GM19239 (cell line): Measurements from ENCODE around the gene LIMK2.

Experiments
- DNase-seq: peaks from one replicate; pipeline ENCODE4 v3.0.0; 2011; ENCODE audit warnings: low spot score; ENCODE audit not compliant: insufficient read length
- FAIRE-seq: peaks from 2 replicates; lab custom pipeline; 2011; peaks lifted over from hg19 to GRCh38; lab: Jason Lieb, UNC

Gene LIMK2

DNA sequence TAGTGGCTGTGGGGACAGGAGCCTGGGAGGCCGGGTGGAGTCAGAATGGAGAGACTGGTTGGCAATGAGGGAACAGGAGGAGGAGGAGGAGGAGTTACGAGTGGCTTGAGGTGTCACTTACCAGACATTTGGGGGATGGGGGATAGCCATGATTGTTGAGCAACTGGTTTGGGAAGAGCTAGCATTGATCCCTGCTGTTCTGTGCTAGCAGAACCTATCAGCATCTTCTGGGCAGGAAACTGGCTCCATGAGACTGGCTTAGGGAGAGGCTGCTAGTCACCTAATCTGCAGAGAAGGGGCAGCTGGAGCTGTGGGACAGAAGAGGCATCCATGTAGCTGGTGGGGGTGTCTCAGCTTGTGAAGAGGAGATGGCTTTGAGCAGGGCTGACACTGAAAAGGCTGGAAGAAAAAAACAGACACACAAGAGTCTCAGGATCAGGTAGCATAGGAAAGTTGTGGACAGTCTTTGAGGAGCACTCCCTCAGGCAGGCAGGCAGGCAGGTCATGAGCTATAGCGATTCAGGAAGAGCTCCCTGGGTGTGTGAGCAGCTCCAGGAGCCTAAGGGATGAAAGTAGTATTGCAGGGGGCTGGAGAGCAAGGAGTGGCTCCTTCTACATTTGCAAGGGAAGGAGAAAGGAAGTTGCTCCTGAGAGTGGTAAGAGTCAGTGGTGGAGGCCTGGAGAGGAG, 57.9 kb downstream of the LIMK2 start:
- DNase-seq, result no peak
- no peak for FAIRE-seq

DNA sequence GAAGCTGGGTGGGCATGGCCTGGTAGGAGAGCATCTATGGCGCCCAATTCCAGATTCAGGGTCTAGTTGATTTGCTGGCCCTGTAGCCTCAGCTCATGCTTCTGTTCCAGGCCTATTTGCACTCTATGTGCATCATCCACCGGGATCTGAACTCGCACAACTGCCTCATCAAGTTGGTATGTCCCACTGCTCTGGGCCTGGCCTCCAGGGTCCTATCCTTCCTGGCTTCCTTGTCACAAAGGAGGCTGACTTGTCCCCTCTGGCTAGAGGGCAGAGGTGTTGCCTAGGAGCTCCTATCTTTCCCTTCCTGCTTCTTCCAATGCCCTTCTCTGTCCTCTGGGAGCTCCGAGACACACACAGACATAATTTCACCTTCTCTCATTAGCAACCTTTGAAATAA, 58.9 kb downstream of the LIMK2 start:
- DNase-seq, result no peak
- FAIRE-seq, result no peak

DNA sequence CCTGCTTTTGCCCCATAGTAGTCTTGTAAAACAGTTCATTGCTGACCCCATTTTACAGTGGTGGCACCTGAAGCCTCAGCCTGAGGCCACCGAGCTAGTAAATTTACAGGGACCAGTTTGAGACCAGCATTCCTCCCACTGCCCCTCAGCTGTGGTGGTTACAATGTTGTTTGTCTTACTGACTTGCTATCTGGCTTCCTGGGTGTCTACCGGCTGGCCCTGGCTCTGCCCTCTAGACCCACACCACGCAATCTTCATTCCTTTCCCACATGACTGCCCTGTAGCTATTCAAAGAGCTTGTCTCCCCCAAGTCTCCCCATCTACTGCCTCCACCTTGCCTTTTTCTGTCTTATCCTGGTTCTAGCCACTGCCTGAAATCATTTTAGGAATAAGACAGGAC, 59.4 kb downstream of the LIMK2 start:
- FAIRE-seq (no peak), DNase-seq (no peak)

- peak; percentile 60 for DNase-seq
- peak; percentile 89 for FAIRE-seq
These were observed 60.7 kb downstream of the LIMK2 start for GRCh38 chr22:31272522-31273446.

DNA sequence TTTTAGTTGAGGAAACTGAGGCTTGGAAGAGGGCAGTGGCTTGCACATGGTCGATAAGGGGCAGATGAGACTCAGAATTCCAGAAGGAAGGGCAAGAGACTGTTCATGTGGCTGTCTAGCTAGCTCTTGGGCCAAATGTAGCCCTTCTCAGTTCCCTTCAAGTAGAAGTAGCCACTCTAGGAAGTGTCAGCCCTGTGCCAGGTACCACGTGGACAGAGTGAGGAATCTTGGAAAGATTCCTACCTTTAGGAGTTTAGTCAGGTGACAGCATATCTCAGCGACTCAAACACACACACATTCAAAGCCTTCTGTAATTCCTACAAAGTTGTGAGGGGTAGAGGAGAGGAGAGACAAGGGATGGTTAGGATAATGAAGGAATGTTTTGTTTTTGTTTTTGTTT, 61.9 kb downstream of the LIMK2 start:
- no peak for FAIRE-seq
- no peak for DNase-seq

GRCh38 chr22:31275018-31275417, 62.9 kb downstream of the LIMK2 start:
- FAIRE-seq (no peak), DNase-seq (no peak)

DNA sequence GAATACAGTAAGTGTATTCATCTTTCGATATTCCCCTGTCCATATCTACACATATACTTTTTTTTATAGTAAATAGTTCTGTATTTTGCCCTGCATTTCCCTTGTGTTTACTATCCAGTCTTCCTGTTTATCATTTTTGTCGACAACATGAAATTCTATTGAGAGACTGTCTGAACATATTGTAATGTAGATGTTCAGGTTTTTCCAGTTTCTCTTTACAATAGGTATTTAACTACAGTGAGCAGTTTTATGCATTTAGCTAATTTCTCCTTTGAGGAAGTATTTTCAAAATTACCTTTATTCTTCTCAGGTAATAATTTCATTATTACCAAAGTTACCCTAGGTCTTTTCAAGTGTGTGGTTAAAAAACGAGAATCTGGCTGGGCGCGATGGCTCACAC, 63.5 kb downstream of the LIMK2 start:
- FAIRE-seq (no peak), DNase-seq (no peak)

- DNase-seq, result no peak
- FAIRE-seq, result no peak
These were observed 64.5 kb downstream of the LIMK2 start for GRCh38 chr22:31276426-31277167.

DNA sequence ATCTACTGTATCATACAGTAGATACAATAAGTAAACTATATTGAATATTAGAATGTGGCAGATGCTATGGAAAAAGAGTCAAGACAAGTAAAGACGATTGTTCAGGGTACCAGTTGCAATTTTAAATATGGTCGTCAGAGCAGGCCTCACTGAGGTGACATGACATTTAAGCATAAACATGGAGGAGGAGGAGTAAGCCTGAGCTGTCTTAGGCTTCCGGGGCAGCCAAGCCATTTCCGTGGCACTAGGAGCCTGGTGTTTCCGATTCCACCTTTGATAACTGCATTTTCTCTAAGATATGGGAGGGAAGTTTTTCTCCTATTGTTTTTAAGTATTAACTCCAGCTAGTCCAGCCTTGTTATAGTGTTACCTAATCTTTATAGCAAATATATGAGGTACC, 65.6 kb downstream of the LIMK2 start:
- no peak for FAIRE-seq
- no peak for DNase-seq

DNA sequence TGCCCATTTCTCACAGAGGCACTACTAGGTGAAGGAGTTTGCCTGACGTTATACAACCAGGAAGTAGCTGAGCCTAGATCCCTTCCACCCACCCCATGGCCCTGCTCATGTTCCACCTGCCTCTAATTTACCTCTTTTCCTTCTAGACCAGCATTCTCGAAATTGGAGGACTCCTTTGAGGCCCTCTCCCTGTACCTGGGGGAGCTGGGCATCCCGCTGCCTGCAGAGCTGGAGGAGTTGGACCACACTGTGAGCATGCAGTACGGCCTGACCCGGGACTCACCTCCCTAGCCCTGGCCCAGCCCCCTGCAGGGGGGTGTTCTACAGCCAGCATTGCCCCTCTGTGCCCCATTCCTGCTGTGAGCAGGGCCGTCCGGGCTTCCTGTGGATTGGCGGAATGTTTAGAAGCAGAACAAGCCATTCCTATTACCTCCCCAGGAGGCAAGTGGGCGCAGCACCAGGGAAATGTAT, 66.1 kb downstream of the LIMK2 start:
- no peak for DNase-seq
- no peak for FAIRE-seq

GRCh38 chr22:31278626-31279326, 66.7 kb downstream of the LIMK2 start:
- no peak for DNase-seq
- FAIRE-seq, result no peak

DNA sequence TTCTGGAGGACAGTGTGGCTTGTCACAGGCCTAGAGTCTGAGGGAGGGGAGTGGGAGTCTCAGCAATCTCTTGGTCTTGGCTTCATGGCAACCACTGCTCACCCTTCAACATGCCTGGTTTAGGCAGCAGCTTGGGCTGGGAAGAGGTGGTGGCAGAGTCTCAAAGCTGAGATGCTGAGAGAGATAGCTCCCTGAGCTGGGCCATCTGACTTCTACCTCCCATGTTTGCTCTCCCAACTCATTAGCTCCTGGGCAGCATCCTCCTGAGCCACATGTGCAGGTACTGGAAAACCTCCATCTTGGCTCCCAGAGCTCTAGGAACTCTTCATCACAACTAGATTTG, 67.2 kb downstream of the LIMK2 start:
- FAIRE-seq, result no peak
- no peak for DNase-seq

DNA sequence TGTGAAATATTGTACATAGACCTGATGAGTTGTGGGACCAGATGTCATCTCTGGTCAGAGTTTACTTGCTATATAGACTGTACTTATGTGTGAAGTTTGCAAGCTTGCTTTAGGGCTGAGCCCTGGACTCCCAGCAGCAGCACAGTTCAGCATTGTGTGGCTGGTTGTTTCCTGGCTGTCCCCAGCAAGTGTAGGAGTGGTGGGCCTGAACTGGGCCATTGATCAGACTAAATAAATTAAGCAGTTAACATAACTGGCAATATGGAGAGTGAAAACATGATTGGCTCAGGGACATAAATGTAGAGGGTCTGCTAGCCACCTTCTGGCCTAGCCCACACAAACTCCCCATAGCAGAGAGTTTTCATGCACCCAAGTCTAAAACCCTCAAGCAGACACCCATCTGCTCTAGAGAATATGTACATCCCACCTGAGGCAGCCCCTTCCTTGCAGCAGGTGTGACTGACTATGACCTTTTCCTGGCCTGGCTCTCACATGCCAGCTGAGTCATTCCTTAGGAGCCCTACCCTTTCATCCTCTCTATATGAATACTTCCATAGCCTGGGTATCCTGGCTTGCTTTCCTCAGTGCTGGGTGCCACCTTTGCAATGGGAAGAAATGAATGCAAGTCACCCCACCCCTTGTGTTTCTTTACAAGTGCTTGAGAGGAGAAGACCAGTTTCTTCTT, 67.9 kb downstream of the LIMK2 start:
- FAIRE-seq, result no peak
- no peak for DNase-seq

GRCh38 chr22:31281733-31282132, 69.6 kb downstream of the LIMK2 start:
- no peak for DNase-seq
- FAIRE-seq, result no peak

GRCh38 chr22:31282748-31283468, 70.8 kb downstream of the LIMK2 start:
- no peak for DNase-seq
- FAIRE-seq, result no peak

DNA sequence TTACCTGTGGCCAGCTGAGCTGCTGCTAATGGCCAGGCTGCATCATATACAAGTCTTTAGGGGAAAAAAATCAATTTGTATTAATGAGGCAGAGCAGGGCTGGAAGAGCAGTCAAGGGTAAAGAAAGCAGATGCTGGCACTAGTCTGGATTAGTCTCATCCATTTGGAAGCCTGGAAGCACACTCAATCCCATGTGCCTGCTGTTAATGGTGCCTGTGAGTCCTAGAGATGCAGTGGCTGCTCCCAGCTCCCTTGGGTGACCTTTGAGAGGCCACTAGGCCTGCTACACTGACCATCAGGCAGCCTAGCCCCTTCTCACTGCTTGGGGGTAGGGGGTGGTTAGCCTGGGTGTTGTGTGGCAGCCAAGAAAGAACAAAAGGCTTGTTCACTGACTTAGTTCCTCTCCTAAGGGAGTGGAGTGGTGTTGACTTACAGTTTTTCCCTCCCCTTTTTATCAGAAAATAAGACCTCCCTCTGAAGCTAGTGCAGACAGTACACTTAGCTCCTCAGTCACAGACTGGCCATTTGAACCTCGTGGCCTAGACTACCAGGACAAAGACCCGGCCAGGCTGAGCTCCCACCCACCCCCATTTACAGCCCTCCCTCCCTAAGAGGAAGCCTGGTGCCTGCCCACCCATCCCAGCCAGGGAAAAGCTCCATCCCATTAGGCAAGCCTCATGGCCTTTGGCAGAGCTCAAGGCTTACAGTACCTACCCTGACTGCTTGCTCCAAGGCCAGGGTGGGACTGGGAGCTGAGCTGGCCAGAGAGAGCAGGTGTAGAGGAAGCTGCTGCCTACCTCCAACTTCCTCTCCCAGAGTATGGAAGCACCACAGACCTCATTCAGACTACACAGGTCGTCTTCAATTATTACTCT, 72.4 kb downstream of the LIMK2 start:
- FAIRE-seq (no peak), DNase-seq (no peak)

GRCh38 chr22:31286360-31287255, 74.5 kb downstream of the LIMK2 start:
- no peak for FAIRE-seq
- no peak for DNase-seq
